IPS-15b (cell line): ENCODE data around the gene DEAF1.

Experiments used
- H3K27me3 ChIP-seq: one replicate; pipeline ENCODE4 v1.6.1; 2013; ENCODE audit warnings: low read length; ENCODE audit not compliant: control insufficient read depth, insufficient read depth
- H3K36me3 ChIP-seq: one replicate; pipeline ENCODE4 v1.6.1; 2013; ENCODE audit warnings: low read length; ENCODE audit not compliant: control insufficient read depth, insufficient read depth
- H3K4me1 ChIP-seq: one replicate; pipeline ENCODE4 v1.6.1; 2013; ENCODE audit warnings: mild to moderate bottlenecking, low read length; ENCODE audit not compliant: control insufficient read depth, insufficient read depth
- H3K4me3 ChIP-seq: one replicate; pipeline ENCODE4 v1.5.1; 2013; ENCODE audit warnings: low read depth, low read length
- H3K9ac ChIP-seq: one replicate; pipeline ENCODE4 v1.6.1; 2013; ENCODE audit warnings: low read depth, mild to moderate bottlenecking, low read length
- H3K9me3 ChIP-seq: one replicate; pipeline ENCODE4 v1.6.1; 2013; ENCODE audit warnings: mild to moderate bottlenecking, low read length; ENCODE audit not compliant: control insufficient read depth, insufficient read depth

DEAF1 gene

DNA sequence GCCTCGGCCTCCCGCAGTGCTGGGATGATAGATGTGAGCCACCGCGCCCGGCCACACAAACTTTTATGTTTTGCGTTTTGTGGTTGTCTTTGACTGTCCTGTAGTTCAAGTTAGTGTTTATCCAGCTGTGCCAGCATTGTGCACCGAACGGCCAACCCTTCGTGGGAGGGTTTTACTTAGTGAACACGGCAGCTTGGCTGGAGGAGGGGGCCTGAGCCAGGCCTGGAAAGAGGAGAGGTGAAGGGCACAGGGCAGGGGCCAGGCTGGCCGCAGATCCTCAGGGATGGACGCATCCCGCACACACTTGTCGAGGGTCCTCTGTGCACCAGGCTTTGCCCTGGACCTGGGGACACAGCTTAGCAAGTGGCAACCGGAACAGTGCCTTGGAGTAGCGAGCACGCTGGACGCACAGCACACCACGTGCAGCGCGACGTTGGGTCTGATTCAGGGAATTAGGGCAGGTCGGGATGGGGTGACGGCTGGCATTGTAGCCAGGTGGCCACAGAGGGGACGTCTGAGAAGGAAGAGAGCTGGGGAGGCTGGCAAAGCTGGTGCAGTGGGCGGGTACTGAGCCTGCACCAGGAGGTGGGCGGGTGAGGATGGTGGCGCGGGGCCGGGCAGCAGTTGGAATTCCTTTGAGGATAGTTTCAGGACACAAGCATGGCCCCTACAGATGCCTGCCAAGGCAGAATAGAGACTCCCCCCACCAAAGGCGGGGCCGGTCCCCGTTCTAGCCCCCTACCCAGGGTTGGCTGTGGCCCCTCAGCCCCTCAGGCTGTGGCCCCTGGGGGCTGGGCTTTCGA lies 24.4 kb upstream of the DEAF1 start:
- Histone ChIP-seq H3K9ac (no peak overlapping the region), H3K4me1 (peaks cover 2% of the 10 kb centered on the region), H3K27me3 (no peaks in the 10 kb centered on the region), H3K9me3 (no peaks in the 10 kb centered on the region), H3K4me3 (no peak overlapping the region), H3K36me3 (peaks cover 3% of the 10 kb centered on the region)

DNA sequence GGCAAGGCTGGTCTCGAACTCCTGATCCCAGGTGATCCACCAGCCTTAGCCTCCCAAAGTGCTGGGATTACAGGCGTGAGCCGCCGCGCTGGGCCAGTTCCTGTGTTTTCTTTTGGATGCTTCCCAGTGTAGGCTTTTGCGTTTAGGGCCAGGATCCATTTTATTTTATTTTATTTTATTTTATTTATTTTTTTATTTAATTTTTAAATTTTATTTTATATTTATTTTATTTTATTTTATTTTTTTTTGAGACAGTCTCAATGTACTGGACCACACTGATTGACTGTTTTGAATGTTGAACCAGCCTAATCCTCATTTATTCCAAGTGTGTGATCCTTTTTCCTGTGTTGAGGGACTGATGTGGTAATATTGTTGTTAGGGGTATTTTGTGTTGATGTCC lies 19.4 kb upstream of the DEAF1 start:
- Histone ChIP-seq H3K4me1 (peaks cover 4% of the 10 kb centered on the region), H3K36me3 (no peaks in the 10 kb centered on the region), H3K9me3 (no peaks in the 10 kb centered on the region), H3K4me3 (no peak overlapping the region), H3K27me3 (no peaks in the 10 kb centered on the region), H3K9ac (no peak overlapping the region)

DNA sequence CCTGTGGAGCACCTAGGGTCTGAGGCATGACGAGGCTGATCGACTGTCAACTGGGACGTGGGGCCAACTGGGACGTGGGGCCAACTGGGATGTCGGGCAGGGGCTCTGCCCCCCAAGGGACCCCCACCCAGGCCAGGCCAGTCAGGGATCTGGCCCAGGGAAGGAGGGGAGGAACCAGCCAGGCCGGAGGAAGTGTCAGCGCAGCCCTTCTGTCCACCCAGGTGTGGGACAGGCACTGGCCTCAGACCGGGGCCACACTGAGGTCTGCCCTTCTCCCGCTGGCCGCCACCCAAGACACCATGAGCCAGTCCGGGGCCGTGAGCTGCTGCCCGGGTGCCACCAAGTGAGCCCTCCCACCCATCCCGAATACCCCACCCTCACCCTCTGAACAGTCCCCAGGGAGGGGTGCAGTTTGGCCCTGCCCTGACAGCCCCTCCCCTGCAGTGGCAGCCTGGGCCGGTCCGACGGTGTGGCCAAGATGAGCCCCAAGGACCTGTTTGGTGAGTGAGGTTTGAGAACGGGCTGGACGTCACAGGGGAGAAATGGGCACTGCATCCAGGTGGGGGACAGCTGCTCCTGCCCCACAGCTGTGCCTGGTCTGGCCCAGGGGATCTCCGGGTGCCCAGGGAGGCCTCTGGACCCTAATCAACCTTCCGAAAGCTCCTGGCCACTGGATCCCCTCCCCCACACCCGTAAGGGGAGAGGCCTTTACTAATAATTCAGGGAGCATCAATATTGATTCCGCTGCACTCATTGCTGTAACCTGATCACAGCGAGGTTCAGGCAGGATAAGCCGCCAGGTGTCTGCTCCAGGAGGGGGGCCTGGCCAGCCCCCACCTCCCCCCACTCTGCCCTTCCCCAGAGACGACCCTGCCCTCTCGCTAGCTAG lies 14.3 kb upstream of the DEAF1 start:
- Histone ChIP-seq H3K36me3 (peaks cover 11% of the 10 kb centered on the region), H3K27me3 (no peaks in the 10 kb centered on the region), H3K4me1 (peaks cover 4% of the 10 kb centered on the region), H3K9me3 (no peaks in the 10 kb centered on the region), H3K9ac (peak overlapping the region; percentile 54), H3K4me3 (no peak overlapping the region)

DNA sequence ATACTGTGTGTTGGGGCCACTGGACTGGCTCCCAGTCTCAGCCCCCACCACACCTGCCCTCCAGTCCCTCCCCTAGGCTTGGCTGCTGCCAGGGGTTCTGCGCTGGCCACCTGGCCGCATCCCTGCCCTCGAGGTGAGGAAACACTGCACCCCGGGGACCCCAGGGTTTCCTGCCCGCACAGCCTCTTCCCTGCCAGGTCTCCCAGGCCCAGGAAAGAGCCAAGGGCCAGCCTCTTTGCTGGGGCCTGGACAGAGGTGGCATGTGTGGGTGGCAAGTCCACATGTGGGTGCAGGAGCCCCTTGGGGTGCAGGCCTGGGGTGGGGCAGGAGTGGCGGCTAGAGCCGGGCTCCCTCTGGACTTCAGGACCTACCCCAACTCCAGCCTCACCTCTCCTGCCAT lies 13.5 kb upstream of the DEAF1 start:
- Histone ChIP-seq H3K9ac (no peak overlapping the region), H3K36me3 (peaks cover 14% of the 10 kb centered on the region), H3K27me3 (no peaks in the 10 kb centered on the region), H3K9me3 (no peaks in the 10 kb centered on the region), H3K4me3 (no peak overlapping the region), H3K4me1 (peaks cover 4% of the 10 kb centered on the region)

DNA sequence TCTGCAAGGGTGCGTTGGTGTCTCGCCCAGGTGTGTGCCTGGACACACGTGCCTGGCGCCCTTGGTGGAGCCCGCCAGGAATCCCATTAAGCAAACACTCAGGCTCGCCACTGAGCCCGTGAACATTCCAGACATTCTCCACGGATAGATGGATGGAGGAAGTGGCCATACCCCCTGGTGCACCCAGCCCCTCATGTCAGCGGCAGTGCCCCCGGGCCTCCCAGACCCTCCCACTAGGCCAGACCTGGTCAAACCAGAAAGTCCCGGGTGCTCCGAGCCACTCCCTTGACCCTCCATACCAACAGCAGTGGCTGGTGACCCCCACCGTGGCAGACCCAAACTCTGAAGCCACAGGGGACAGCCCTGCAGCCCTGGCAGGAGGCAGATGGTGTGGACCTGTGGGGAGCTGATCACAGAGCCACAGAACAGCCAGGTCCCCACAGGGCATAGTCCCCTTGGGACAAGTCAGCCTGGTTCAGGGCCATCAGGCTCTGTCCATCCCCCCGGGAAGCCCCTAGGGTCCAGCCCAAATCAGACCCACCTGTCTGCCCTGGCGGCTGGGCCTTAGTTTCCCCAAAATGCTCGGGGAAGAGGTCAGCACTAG lies 12.9 kb upstream of the DEAF1 start:
- H3K4me3 ChIP-seq, result no peak overlapping the region
- H3K9ac ChIP-seq, result no peak overlapping the region
- H3K27me3 ChIP-seq, result no peaks in the 10 kb centered on the region
- H3K9me3 ChIP-seq, result no peaks in the 10 kb centered on the region
- H3K36me3 ChIP-seq, result peaks cover 14% of the 10 kb centered on the region
- peaks cover 4% of the 10 kb centered on the region for H3K4me1 ChIP-seq

DNA sequence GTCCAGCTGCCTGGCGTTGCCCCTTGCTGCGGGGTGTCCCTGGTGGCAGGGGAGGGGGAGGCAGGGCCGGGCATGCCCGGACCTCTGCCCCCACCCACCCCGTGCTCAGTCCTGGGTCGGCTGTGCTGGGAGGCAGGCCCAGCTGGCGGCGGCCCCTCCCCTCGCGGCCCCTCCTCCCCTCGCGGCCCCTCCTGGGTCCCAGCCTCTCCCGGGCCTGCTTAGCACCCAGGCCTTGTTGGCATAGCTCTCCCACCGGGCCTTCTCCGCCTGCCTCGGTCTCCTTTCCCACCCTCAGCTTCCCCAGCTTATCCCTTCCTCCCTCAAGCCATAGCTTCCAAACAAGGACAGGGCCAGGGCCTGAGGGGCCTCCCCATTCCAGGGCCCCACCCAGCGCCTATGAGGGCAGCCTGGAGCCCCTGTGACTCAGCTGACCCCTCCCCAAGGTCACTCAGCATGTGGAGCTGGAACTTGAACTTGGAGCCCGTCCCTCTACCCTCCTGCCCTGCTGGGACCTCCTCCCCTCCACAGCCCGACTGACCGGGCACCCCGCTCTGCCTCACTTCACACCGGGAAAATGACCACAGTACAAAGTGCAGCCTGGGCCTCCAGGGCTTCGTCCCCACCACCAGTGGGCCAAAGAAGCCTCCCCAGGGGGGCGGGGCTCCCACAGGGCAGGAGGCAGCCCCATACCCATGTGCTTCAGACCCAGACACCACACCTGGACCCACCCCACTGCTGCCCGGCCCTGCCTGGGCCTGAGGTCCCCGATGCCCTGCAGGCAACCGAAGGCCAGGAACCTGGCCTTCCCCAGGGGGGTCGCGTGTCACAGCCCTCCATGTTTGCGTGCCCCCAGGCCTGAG lies 12.2 kb upstream of the DEAF1 start:
- Histone ChIP-seq H3K4me1 (peaks cover 4% of the 10 kb centered on the region), H3K36me3 (peaks cover 17% of the 10 kb centered on the region), H3K27me3 (no peaks in the 10 kb centered on the region), H3K9ac (peak overlapping the region; percentile 88), H3K4me3 (peak overlapping the region; percentile 77), H3K9me3 (no peaks in the 10 kb centered on the region)

DNA sequence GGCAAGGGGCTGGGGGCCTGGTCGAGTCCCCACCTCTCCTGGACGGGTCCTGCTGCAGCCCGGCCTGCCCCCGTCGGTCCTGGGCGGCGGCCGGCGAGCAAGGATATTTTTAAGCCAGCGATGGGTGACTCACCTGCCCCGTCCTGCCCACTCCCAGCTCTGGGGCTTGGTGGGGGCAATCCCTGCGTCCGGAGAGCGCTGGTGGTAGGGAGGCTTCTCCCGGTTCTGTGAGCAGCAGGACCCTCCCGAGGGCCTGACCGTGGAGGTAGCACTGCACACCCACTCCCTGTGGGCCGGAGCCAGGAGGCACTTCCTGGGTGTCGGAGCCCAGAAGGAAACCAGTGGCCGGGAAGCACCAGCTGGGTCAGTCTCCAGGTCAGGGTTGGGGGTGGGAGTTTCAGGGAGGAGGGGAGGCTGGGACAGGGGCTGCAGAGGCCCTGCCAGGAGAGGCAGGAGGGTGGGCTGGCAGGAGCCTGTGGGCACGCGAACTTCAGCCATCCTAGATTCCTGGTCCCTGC lies 11.5 kb upstream of the DEAF1 start:
- peaks cover 17% of the 10 kb centered on the region for H3K36me3 ChIP-seq
- H3K4me3 ChIP-seq, result peak overlapping the region; percentile 77
- H3K9me3 ChIP-seq, result no peaks in the 10 kb centered on the region
- peak overlapping the region; percentile 88 for H3K9ac ChIP-seq
- no peaks in the 10 kb centered on the region for H3K27me3 ChIP-seq
- H3K4me1 ChIP-seq, result peaks cover 4% of the 10 kb centered on the region

DNA sequence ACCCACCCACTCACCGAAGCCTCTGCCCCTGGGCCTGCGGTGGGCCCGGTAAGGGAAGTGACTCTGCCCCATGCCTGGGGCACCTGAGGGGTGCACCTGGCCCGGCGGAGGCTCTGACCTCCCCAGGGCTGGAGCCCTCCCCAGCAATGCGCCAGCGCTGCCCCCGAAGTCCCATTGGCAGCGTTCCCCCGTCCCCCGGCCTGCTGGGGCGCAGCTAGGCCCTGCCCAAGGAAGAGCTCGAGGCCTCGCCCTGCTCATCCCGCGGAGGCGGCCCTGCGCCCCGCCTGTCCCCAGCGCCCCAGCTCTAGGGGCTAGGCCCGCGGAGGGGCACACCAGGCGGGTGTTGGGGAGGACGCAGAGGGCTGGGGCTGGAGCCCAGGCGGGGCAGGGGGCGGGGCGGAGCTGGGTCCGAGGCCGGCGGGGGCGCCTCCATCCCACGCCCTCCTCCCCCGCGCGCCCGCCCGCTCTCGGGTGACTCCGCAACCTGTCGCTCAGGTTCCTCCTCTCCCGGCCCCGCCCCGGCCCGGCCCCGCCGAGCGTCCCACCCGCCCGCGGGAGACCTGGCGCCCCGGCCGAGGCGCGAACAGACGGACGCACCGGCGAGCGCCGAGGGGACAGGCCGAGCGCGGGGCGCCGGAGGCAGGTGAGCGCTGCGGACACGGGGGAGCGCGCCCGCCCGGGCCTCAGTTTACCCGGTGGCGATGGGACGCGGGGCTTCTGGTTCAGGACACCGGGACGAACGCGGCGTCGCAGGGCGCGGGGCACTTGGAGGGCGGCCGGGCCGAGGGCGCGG lies 10.8 kb upstream of the DEAF1 start, which contains the start of gene EPS8L2:
TSS of gene EPS8L2 (plus strand) at position 586 of the 793 bp plus-strand sequence. CDS start 3,177 bp downstream, outside the sequence.
- H3K4me3 ChIP-seq, result peak within 1 kb of the TSS; percentile 77
- no peaks in the 10 kb centered on the region for H3K9me3 ChIP-seq
- no peaks in the 10 kb centered on the region for H3K27me3 ChIP-seq
- H3K9ac ChIP-seq, result peak within 1 kb of the TSS; percentile 88
- H3K36me3 ChIP-seq, result peaks cover 17% of the 10 kb centered on the region
- H3K4me1 ChIP-seq, result peaks cover 4% of the 10 kb centered on the region

DNA sequence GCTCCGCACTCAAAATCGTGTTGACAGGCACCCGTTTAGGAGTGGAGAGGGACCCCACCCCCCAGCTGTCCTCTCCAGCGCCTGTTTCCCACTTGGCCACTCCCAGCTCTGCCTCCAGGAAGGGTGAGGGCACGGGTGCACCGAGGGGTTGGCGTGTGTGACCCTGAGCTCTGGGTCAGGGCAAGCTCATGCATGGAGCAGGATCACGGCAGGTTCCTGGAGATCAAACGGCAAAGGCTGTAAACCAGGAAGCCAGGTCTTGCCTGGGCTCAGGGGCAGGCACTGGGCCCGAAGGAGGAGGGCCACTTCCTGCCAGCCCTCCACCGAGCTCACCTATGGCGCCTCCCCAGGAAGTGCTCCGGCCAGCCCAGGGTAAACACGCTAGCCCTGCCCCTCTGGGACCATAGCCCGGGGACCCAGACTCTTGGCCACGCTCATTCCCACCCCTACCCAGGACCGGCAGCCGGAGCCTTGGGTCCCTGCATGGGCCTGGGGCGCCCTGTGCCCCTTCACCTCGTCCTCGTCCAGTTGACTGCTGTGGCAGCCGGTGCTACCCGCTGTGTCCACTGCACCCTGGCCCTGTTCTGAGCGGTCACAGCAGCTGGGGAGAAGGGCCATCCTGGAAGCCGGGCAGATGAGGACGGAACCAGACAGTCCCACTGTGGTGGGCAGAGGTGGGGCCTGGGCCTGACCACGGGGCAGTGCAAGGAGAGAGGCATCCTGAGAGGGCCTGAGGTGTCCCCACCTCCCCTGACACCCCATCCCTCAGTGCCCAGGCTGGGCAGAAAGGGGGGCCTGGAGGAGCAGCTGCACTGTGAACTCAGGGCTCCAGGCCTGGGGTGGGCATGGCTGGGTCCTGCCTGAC lies 10.0 kb upstream of the DEAF1 start:
- Histone ChIP-seq H3K9ac (peak overlapping the region; percentile 12), H3K4me1 (peaks cover 2% of the 10 kb centered on the region), H3K4me3 (peak overlapping the region; percentile 37), H3K27me3 (no peaks in the 10 kb centered on the region), H3K36me3 (peaks cover 17% of the 10 kb centered on the region), H3K9me3 (no peaks in the 10 kb centered on the region)

DNA sequence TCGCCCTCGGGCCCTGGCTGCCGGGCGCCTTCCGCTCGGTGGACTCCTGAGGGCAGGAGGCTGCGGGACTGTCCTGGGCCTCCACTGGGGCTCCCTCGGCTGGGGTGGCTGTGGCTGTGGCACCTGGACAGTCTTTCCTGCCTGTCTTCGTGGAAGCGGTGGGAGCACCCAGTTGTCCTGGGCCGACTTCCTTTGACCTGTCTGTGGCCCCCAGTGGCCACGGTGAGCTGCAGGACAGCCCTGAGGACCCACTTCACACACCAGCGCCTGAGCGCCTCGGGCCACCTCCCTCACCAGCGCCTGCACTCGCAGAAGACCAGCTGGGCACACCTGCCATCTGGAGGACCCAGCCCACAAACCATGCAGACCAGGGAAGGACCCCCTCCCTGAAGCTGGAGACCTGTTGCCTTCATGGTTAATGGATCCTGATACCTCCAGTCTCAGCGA lies 9.2 kb upstream of the DEAF1 start:
- no peaks in the 10 kb centered on the region for H3K27me3 ChIP-seq
- H3K9ac ChIP-seq, result no peak overlapping the region
- peaks cover 17% of the 10 kb centered on the region for H3K36me3 ChIP-seq
- no peak overlapping the region for H3K4me3 ChIP-seq
- H3K9me3 ChIP-seq, result no peaks in the 10 kb centered on the region
- H3K4me1 ChIP-seq, result no peaks in the 10 kb centered on the region
